ENCODE data around the gene HEMK1. TPM values are rescaled to one million over a fixed set of nuclear protein-coding genes. Genes with fewer than 3 reads are reported as not detected.
A peak's percentile ranks its signal among the peaks of the same experiment; 100 is the strongest.

HEMK1 gene
- total RNA-seq, 2 experiments from 2014 or later, result 97.1 to 101 TPM

DNA sequence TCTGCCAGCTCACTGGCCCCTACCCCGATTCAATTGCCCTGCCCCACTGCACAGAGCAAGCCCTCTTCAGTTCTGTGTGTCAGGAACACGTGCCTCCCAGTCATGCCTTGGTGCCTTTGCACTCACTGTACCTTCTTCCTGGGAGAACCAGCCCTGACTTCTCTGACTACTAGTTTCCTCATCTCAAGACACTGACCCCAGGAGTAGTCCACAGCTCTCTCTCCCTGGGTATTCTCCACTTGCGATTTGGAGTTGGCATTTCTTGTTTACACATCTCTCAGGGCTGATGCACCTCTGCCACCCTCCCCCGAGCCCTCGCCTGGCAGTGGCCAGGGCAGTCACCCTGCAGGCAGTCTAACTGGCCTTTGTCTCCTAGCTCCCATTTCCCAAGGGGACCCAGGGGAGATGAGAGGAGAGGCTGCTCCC, 36.6 kb downstream of the HEMK1 start:
- Mint-ChIP-seq H3K9me3 (no peaks in the 10 kb centered on the region), H3K4me1 (ENCODE audit: low read depth) (peaks cover 47% of the 10 kb centered on the region), H3K36me3 (ENCODE audit: low read depth) (peaks cover 85% of the 10 kb centered on the region), H3K4me3 (peak overlapping the region; percentile 94), H3K27me3 (no peaks in the 10 kb centered on the region), H3K27ac (peak overlapping the region; percentile 100)
- ATAC-seq (no peak), DNase-seq (peak; percentile 50)
- ChIA-PET CTCF (interaction anchor here (2.6 to 25.1 kb wide), 3 partner anchors 10 to 33 kb away, joined by 9 to 769 read pairs (median 217); partner anchors contain the start of genes C3orf18 and HEMK1), POLR2A (interaction anchor here (0.7 to 25.8 kb wide), 6 partner anchors 3 to 783 kb away, joined by 3 to 2276 read pairs (median 920); partner anchors contain the start of genes C3orf18, CISH, HEMK1 and MAPKAPK3)
- TF ChIP-seq, protein P1, sequence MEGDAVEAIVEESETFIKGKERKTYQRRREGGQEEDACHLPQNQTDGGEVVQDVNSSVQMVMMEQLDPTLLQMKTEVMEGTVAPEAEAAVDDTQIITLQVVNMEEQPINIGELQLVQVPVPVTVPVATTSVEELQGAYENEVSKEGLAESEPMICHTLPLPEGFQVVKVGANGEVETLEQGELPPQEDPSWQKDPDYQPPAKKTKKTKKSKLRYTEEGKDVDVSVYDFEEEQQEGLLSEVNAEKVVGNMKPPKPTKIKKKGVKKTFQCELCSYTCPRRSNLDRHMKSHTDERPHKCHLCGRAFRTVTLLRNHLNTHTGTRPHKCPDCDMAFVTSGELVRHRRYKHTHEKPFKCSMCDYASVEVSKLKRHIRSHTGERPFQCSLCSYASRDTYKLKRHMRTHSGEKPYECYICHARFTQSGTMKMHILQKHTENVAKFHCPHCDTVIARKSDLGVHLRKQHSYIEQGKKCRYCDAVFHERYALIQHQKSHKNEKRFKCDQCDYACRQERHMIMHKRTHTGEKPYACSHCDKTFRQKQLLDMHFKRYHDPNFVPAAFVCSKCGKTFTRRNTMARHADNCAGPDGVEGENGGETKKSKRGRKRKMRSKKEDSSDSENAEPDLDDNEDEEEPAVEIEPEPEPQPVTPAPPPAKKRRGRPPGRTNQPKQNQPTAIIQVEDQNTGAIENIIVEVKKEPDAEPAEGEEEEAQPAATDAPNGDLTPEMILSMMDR (IDR thresholded peaks at IDR 0.05), result no peak
- intact Hi-C loops (cut with micrococcal nuclease), result no loop called here

DNA sequence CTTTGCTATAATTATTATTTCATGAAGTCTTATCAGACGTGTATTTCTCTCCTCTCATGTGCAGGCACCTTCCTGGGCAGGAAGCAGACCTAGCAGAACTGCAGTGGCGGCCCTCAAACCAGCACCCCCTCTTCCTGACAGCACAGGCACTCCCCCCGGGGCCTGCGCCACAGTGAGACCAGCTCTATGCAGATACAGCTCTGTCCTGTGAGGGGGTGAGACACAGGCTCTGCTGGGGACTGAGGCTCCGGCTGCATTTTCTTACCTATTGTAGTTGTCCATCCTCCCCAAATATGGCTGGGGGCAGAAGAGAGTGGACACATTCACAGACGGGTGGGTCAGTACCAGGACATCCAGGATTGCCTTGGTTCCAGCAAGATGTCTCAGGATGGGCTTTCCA, 37.3 kb downstream of the HEMK1 start:
- DNase-seq (peak; percentile 59), ATAC-seq (no peak)
- Mint-ChIP-seq H3K27me3 (no peaks in the 10 kb centered on the region), H3K27ac (peak overlapping the region; percentile 100), H3K9me3 (no peaks in the 10 kb centered on the region), H3K4me3 (peak overlapping the region; percentile 94), H3K36me3 (ENCODE audit: low read depth) (peaks cover 92% of the 10 kb centered on the region), H3K4me1 (ENCODE audit: low read depth) (peaks cover 43% of the 10 kb centered on the region)
- TF ChIP-seq, protein P1 (IDR thresholded peaks at IDR 0.05), result no peak
- ChIA-PET POLR2A (interaction anchor here (1.2 to 25.8 kb wide), 5 partner anchors 2 to 270 kb away, joined by 3 to 2276 read pairs (median 1836); partner anchors contain the start of genes C3orf18, CISH, HEMK1 and MAPKAPK3), CTCF (interaction anchor here (13.2 to 25.1 kb wide), 2 partner anchors 17 to 34 kb away, joined by 217 to 769 read pairs; partner anchors contain the start of genes C3orf18 and HEMK1)
- intact Hi-C loops (cut with micrococcal nuclease), result no loop called here

DNA sequence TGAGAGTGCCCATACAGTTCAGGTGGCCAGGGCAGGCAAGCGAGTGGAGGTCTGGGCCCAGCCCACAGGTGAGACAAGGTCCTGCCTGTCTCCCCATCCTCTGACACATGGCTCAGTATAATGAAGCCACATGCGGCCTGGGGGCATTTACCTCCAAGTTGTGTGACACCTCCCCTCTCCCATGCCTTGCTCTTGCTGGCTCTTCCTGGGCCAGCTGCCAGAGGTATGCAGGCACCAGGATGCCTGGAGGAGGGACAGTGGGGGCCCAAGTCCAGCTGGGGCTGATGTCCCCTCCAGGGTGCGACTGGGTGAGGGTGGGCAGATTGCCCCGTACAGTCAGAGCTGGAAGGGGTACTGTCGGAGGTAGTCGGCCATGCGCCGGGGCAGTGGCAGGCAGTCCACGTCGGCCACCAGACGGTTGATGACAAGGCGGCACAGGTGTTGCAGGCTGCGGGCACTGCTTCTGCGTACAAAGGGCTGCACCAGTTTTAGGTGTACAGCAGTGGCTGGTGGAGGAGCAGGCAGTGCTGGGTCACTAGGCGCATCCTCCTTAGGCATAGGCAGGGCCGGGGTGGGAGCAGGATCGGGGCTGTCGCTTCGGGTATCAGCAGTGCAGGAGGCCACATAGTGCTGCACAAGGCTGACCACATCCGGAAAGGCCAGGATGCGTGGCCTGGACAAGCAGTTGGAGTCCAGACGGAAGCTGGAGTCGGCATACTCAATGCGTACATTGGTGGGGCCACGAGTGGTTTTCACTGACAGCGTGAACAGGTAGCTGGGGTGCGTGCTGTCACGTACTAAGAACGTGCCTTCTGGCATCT, 38.2 kb downstream of the HEMK1 start:
- Mint-ChIP-seq H3K4me3 (peak overlapping the region; percentile 94), H3K27me3 (no peaks in the 10 kb centered on the region), H3K27ac (peak overlapping the region; percentile 100), H3K4me1 (ENCODE audit: low read depth) (peaks cover 34% of the 10 kb centered on the region), H3K9me3 (no peaks in the 10 kb centered on the region), H3K36me3 (ENCODE audit: low read depth) (peaks cover 98% of the 10 kb centered on the region)
- ATAC-seq (no peak), DNase-seq (peak; percentile 71)
- TF ChIP-seq, protein P1 (IDR thresholded peaks at IDR 0.05), result no peak
- CTCF ChIA-PET, result interaction anchor here (1.4 to 25.1 kb wide), 3 partner anchors 11 to 35 kb away, joined by 4 to 769 read pairs (median 217); partner anchors contain the start of genes C3orf18 and HEMK1
- POLR2A ChIA-PET, result interaction anchor here (0.7 to 25.8 kb wide), 11 partner anchors 1 to 785 kb away, joined by 3 to 2276 read pairs (median 4); partner anchors contain the start of genes C3orf18, CISH, CYB561D2 and HEMK1
- intact Hi-C loops (cut with micrococcal nuclease), result no loop called here

DNA sequence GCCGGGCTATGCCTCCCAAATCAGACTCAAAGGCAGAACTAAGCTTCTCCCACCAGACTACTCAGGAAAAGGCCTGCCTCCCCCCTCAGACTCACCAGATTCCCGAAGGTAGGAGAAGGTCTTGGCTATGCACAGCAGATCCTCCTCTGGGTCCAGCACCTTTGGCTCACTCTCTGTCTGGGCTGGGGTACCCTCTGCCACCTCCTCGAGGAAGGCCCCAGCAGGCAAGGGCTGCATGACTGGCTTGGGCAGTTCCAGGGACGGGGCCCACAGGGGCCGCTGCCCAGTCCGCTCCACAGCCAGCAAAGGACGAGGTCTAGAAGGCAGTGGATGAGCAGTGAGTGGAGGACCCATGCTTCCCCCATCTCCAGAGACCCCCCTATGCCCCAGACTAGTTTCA, 39.0 kb downstream of the HEMK1 start:
- no peak for DNase-seq
- peaks cover 27% of the 10 kb centered on the region for H3K4me1 Mint-ChIP-seq (ENCODE audit: low read depth)
- TF ChIP-seq, protein P1 (IDR thresholded peaks at IDR 0.05), result no peak
- no peaks in the 10 kb centered on the region for H3K27me3 Mint-ChIP-seq
- peak overlapping the region; percentile 94 for H3K4me3 Mint-ChIP-seq
- CTCF ChIA-PET, result interaction anchor here (1.4 to 25.1 kb wide), 3 partner anchors 10 to 35 kb away, joined by 4 to 769 read pairs (median 217); partner anchors contain the start of genes C3orf18 and HEMK1
- H3K9me3 Mint-ChIP-seq, result no peaks in the 10 kb centered on the region
- POLR2A ChIA-PET, result interaction anchor here (0.7 to 25.8 kb wide), 11 partner anchors 0 to 784 kb away, joined by 3 to 2276 read pairs (median 7); partner anchors contain the start of genes C3orf18, CISH, CYB561D2 and HEMK1
- H3K36me3 Mint-ChIP-seq (ENCODE audit: low read depth), result peaks cover 98% of the 10 kb centered on the region
- H3K27ac Mint-ChIP-seq, result peak overlapping the region; percentile 100
- no peak for ATAC-seq
- intact Hi-C loops (cut with micrococcal nuclease), result no loop called here
